A673 (cell line): Measurements from ENCODE around the gene RGS13. TPM values are rescaled to one million over a fixed set of nuclear protein-coding genes. Genes with fewer than 3 reads are reported as not detected.

Source experiments
- BruUV-seq: library from RNA; stranded (reverse); fragments of 400-500 nt; replicated peaks from 2 replicates; lab custom pipeline; 2021; lab: Mats Ljungman, UMichigan
- CTCF ChIA-PET: fragments of 300-600 bp; sonication (Branson Sonifier 250); formaldehyde crosslinking; loops from one replicate; lab custom pipeline; 2022; ENCODE audit warnings: antibody characterized with exemption; lab: Charles Lee
- POLR2A ChIA-PET: fragments of 300-600 bp; sonication (Branson Sonifier 250); formaldehyde crosslinking; loops from one replicate; lab custom pipeline; 2022; ENCODE audit warnings: antibody characterized with exemption; ENCODE audit not compliant: low non-redundant PET; lab: Charles Lee
- DNase-seq: peaks from one replicate; pipeline ENCODE4 v3.0.0-alpha.2; 2015; ENCODE audit warnings: low spot score
- H3K27ac ChIP-seq: fragments of 200-600 bp; sonication (generic); 2 replicates; pipeline ENCODE4 v1.5.1; 2016; ENCODE audit warnings: mixed run types, low read depth, mild to moderate bottlenecking, mixed read lengths, antibody characterized with exemption, low read length; ENCODE audit not compliant: poor library complexity, severe bottlenecking
- H3K27me3 ChIP-seq: fragments of 200-600 bp; sonication (generic); replicated peaks from 2 replicates; pipeline ENCODE4 v1.6.1; 2017; ENCODE audit warnings: mixed run types, low read depth, mild to moderate bottlenecking, mixed read lengths, antibody characterized with exemption, low read length; ENCODE audit not compliant: insufficient read depth, poor library complexity
- H3K36me3 ChIP-seq: fragments of 200-600 bp; sonication (generic); 2 replicates; pipeline ENCODE4 v1.6.1; 2016; ENCODE audit warnings: mixed run types, mild to moderate bottlenecking, mixed read lengths, antibody characterized with exemption, low read length; ENCODE audit not compliant: insufficient read depth, poor library complexity, severe bottlenecking
- H3K4me1 ChIP-seq: fragments of 200-600 bp; sonication (generic); 2 replicates; pipeline ENCODE4 v1.6.1; 2017; ENCODE audit warnings: mixed run types, mild to moderate bottlenecking, mixed read lengths, antibody characterized with exemption, low read length; ENCODE audit not compliant: insufficient read depth, poor library complexity, severe bottlenecking
- H3K4me3 ChIP-seq: fragments of 200-600 bp; sonication (generic); 2 replicates; pipeline ENCODE4 v1.5.1; 2016; ENCODE audit warnings: low read depth, mixed run types, mild to moderate bottlenecking, mixed read lengths, low read length; ENCODE audit not compliant: poor library complexity, severe bottlenecking
- H3K9me3 ChIP-seq: fragments of 200-600 bp; sonication (generic); 2 replicates; pipeline ENCODE4 v1.6.1; 2016; ENCODE audit warnings: mixed run types, low read depth, mild to moderate bottlenecking, mixed read lengths, antibody characterized with exemption, low read length; ENCODE audit not compliant: poor library complexity, severe bottlenecking
- EZH2 ChIP-seq: fragments of 200-600 bp; sonication (generic); IDR thresholded peaks from 2 replicates; pipeline ENCODE4 v1.6.1; 2017; ENCODE audit warnings: borderline replicate concordance, low read depth, mild to moderate bottlenecking, mixed read lengths, antibody characterized with exemption, low read length; ENCODE audit not compliant: poor library complexity, severe bottlenecking
- intact Hi-C: fragments of 100-400 bp; cut with micrococcal nuclease; formaldehyde crosslinking; loops from one replicate; pipeline ENCODE4 v1.10.0; 2022; ENCODE audit not compliant: unreplicated experiment
- total RNA-seq: library from RNA; stranded (reverse); gene quantifications from 2 replicates; pipeline ENCODE4 v1.2.3, GENCODE V29; 2021
- TF ChIP-seq, protein P1 (sequence below): fragments of 300-800, 200-600 bp; sonication (generic); conservative IDR thresholded peaks from 2 replicates; pipeline ENCODE4 v1.5.1; 2017; ENCODE audit warnings: low read depth, mild to moderate bottlenecking, antibody characterized with exemption, low read length, moderate library complexity, mixed read lengths

Gene RGS13
- total RNA-seq, 1 experiment from 2014 or later, result not detected

DNA sequence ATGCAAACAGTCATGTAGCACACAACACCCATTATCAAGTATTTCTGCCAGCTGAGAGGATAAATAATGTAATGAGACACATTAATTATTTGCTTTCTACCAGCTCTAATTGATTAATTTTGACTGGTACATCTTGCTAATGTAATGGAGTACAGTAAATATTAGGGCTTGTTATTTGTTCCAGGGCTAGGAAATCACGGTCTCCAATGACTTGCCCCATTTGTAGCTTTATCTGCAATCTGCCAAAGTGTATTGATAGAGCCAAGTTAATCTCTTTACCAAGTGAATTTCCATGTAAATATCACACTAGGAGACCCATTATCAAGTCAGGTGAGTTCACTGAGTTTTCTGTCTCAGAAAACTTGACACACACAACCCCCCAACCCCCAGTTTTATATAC lies 55.1 kb downstream of the RGS13 start:
- no TSS peak for BruUV-seq
- no peak for TF ChIP-seq EZH2
- TF ChIP-seq, protein P1, sequence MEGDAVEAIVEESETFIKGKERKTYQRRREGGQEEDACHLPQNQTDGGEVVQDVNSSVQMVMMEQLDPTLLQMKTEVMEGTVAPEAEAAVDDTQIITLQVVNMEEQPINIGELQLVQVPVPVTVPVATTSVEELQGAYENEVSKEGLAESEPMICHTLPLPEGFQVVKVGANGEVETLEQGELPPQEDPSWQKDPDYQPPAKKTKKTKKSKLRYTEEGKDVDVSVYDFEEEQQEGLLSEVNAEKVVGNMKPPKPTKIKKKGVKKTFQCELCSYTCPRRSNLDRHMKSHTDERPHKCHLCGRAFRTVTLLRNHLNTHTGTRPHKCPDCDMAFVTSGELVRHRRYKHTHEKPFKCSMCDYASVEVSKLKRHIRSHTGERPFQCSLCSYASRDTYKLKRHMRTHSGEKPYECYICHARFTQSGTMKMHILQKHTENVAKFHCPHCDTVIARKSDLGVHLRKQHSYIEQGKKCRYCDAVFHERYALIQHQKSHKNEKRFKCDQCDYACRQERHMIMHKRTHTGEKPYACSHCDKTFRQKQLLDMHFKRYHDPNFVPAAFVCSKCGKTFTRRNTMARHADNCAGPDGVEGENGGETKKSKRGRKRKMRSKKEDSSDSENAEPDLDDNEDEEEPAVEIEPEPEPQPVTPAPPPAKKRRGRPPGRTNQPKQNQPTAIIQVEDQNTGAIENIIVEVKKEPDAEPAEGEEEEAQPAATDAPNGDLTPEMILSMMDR, result no peak
- H3K4me3 ChIP-seq, result no peak overlapping the region

DNA sequence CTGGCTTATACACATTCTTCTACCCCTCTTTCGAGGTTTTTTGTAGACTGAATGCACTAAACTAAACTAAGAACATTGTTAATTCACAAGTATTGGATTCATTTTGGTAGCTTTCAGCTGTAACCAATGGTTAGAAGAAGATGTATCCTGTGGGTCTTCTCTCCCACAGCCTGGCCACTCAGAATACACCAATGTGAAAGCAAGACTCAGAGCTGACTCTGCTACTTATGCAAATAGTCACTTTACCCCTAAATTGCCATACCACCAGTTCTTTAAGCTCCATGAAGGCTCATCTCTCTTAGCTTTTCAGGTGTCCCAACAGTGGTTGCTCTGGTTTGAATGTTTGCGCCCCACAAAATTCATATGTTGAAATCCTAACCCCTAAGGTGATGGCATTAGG lies 60.1 kb downstream of the RGS13 start:
- DNase-seq, result no peak
- H3K27ac ChIP-seq, result no peak overlapping the region
- H3K4me1 ChIP-seq, result peaks cover 8% of the 10 kb centered on the region
- H3K4me3 ChIP-seq, result no peak overlapping the region
- H3K36me3 ChIP-seq, result no peaks in the 10 kb centered on the region
- ChIA-PET CTCF (no interaction called here), POLR2A (no interaction called here)
- TF ChIP-seq, protein P1, result no peak
- TF ChIP-seq EZH2, result no peak
- intact Hi-C loops, result no loop called here
- no peaks in the 10 kb centered on the region for H3K9me3 ChIP-seq
- no TSS peak for BruUV-seq
- no peaks in the 10 kb centered on the region for H3K27me3 ChIP-seq

More for the DNA sequence above, 55.1 kb downstream of the RGS13 start:
- Histone ChIP-seq H3K4me1 (no peaks in the 10 kb centered on the region), H3K36me3 (no peaks in the 10 kb centered on the region), H3K27me3 (no peaks in the 10 kb centered on the region), H3K27ac (no peak overlapping the region), H3K9me3 (no peaks in the 10 kb centered on the region)
- POLR2A ChIA-PET, result no interaction called here
- CTCF ChIA-PET, result no interaction called here
- intact Hi-C loops, result no loop called here
- no peak for DNase-seq

DNA sequence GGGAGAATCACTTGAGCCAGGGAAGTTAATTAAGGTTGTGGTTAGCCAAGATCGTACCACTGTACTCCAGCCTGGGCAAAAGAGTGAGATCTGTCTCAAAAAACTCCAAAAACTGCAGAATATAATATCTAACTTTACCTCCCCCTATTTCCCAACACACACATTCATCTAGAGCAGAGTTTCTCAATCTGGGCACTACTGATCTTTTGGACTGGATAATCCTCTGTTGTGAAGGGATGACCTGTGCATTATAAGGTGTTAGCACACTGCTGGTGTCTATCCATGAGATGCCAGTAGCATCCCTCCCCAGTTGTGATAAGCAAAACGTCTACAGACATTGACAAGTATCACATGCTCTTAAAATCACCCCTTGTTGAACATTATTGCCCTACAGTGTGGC lies 61.8 kb downstream of the RGS13 start:
- intact Hi-C loops, result no loop called here
- Histone ChIP-seq H3K27me3 (no peaks in the 10 kb centered on the region), H3K9me3 (no peaks in the 10 kb centered on the region), H3K27ac (no peak overlapping the region), H3K4me3 (no peak overlapping the region), H3K36me3 (no peaks in the 10 kb centered on the region), H3K4me1 (peaks cover 23% of the 10 kb centered on the region)
- BruUV-seq, result no TSS peak
- DNase-seq, result no peak
- no peak for TF ChIP-seq EZH2
- TF ChIP-seq, protein P1, result no peak
- POLR2A ChIA-PET, result interaction anchor here (0.7 kb wide), 1 partner anchor 29 kb away, joined by 3 read pairs; no protein-coding TSS in a partner anchor
- CTCF ChIA-PET, result no interaction called here
